Transverse colon (tissue), 4 donors: ENCODE measurements around the gene TTLL5.

Source experiments
- CTCF ChIP-seq, 5 experiments: fragments of 200-600 bp in 3 of 5; fragments of 450-650 bp in 2 of 5; sonication (generic) in 3 of 5; IDR thresholded peaks; 1 replicate in 2 of 5; 2 replicates in 3 of 5; pipeline ENCODE4 v1.5.1; 2016 to 2017; ENCODE audit warnings: antibody characterized with exemption in 5 of 5, inconsistent platforms in 3 of 5, mild to moderate bottlenecking in 2 of 5, moderate library complexity in 1 of 5
- EP300 ChIP-seq: sonication (generic); formaldehyde crosslinking; IDR thresholded peaks from one replicate; pipeline ENCODE4 v1.6.1; 2017; ENCODE audit warnings: antibody characterized with exemption, low read depth
- POLR2AphosphoS5 ChIP-seq, 3 donors: sonication (generic); formaldehyde crosslinking; IDR thresholded peaks; one replicate each; pipeline ENCODE4 v1.6.1; 2016; ENCODE audit warnings: antibody characterized with exemption in 3 of 3

- no peak for TF ChIP-seq CTCF (IDR thresholded peaks at IDR 0.05)
- no peak for TF ChIP-seq EP300
- no peak for TF ChIP-seq POLR2AphosphoS5 (IDR thresholded peaks at IDR 0.05)
Measured at GRCh38 chr14:75961662-75962061, 300.6 kb downstream of the TTLL5 start.
